SJSA1 (cell line): Measurements from ENCODE around the gene C10orf90. TPM values are rescaled to one million over a fixed set of nuclear protein-coding genes. Genes with fewer than 3 reads are reported as not detected.

Source experiments
- DNase-seq, 2 experiments: peaks; one replicate each; pipeline ENCODE4 v3.0.0-alpha.2; 2015 to 2020; ENCODE audit warnings: low spot score in 2 of 2, low read depth in 1 of 2
- H3K27ac ChIP-seq: fragments of 250-450 bp; sonication (Bioruptor Pico); 2 replicates; pipeline ENCODE4 v1.5.1; 2020; ENCODE audit warnings: mild to moderate bottlenecking, moderate library complexity
- H3K27me3 ChIP-seq: fragments of 250-450 bp; sonication (Bioruptor Pico); replicated peaks from 2 replicates; pipeline ENCODE4 v1.5.1; 2020; ENCODE audit warnings: mild to moderate bottlenecking, moderate library complexity
- H3K36me3 ChIP-seq: fragments of 250-450 bp; sonication (Bioruptor Pico); 2 replicates; pipeline ENCODE4 v1.5.1; 2020; ENCODE audit warnings: mild to moderate bottlenecking
- H3K4me1 ChIP-seq: fragments of 250-450 bp; sonication (Bioruptor Pico); replicated peaks from 2 replicates; pipeline ENCODE4 v1.6.1; 2021; ENCODE audit warnings: mild to moderate bottlenecking
- H3K4me3 ChIP-seq: fragments of 250-450 bp; sonication (Bioruptor Pico); 2 replicates; pipeline ENCODE4 v1.5.1; 2020; ENCODE audit warnings: mild to moderate bottlenecking
- H3K9me3 ChIP-seq: fragments of 250-450 bp; sonication (Bioruptor Pico); replicated peaks from 2 replicates; pipeline ENCODE4 v1.5.1; 2020; ENCODE audit warnings: mild to moderate bottlenecking
- total RNA-seq: library from RNA; depleted of rRNA; stranded (reverse); fragments of >200 nt; shearing (Covaris generic); gene quantifications from 2 replicates; pipeline ENCODE4 v1.2.3, GENCODE V29; 2014

Gene C10orf90
- total RNA-seq, 1 experiment from 2014 or later, result not detected

DNA sequence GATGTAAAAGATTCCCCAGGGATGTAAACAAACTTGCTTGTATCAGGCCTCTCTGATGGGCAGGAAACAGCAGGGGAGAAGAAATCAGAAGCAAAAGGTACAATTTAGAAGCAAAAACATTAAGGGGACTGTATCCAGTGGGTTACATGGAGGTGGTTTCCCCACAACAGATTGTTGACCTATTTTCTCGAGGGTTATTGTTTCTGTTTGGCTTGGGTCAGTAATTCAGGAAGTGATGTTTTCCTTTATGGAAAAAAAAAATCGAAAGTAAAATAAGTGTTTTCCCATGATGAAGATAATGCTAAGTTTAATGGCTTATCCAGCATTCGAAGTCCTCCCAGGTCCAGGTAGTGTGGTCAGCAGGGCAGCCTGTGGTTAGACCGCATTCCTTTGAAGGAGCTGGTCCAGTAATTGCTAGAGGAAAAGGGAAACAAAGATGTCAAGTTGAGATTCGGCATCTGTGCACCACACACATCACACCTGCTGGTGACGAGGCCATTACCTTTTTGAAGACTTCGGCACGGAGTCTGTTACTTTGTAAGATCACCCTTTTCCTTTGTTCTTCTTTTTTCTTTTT is 244.9 kb downstream of the C10orf90 start:
- H3K4me1 ChIP-seq, result peaks cover 25% of the 10 kb centered on the region
- H3K27ac ChIP-seq, result no peak overlapping the region
- no peak overlapping the region for H3K4me3 ChIP-seq
- peaks cover 11% of the 10 kb centered on the region for H3K9me3 ChIP-seq
- DNase-seq, result no peak
- H3K36me3 ChIP-seq, result no peaks in the 10 kb centered on the region
- no peaks in the 10 kb centered on the region for H3K27me3 ChIP-seq

DNA sequence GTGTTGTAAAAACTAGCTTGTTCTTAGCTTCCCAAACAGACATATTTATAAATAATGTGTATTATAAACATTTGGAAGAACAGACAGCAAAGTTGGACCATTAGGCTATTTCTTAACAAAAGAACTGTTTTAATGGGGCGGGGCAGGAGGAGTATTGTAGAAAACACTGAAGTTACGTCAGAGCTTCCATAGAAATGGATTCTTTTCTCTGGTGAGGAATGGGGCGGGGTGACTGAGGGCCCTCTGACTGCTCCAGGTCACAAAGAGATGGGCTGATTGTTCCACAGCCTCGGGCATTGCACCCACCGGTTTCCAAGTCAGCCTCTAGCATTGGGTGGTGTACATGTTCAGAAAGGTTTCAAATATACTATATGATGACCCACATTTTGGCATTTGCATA is 245.5 kb downstream of the C10orf90 start:
- H3K4me1 ChIP-seq, result peaks cover 29% of the 10 kb centered on the region
- no peak overlapping the region for H3K4me3 ChIP-seq
- no peak overlapping the region for H3K27ac ChIP-seq
- H3K9me3 ChIP-seq, result peaks cover 11% of the 10 kb centered on the region
- H3K27me3 ChIP-seq, result no peaks in the 10 kb centered on the region
- no peaks in the 10 kb centered on the region for H3K36me3 ChIP-seq
- no peak for DNase-seq

DNA sequence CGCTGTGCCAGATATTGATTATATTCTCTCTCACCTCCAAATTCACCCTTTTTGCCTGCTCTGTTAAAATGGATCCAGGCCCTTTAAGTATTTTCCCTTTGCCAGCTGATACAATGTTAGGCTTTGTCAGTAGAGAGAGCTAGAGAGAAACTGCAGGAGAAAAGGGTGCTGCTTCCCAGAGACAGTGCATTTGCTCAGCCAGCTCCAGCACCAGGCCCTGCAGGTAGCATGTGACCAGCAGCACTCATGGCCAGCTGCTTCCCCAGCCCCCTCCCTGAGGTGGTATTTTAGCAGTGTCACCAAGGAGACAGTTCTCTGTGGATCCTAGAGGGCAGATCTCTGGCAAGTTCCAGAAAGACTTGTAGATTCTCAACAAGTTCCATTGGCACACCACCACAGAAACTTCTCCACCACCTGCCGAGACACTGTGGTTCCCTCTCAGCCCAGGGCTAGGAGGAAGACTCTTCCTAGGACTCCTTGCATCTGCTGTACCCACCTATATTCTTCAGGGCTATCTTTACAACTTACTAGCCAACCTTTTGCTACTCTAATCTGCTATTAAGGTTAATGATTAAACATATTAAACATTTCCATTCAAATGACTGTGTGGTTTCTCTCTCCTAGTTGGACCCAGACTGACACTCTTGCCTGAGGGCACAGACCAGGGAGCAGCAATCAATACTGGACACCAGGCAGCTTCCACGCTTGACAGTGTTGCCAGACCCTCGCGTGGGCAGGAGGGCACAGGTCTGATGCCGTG is 246.6 kb downstream of the C10orf90 start:
- no peaks in the 10 kb centered on the region for H3K36me3 ChIP-seq
- no peak for DNase-seq
- H3K4me1 ChIP-seq, result peaks cover 29% of the 10 kb centered on the region
- H3K4me3 ChIP-seq, result no peak overlapping the region
- no peaks in the 10 kb centered on the region for H3K27me3 ChIP-seq
- H3K27ac ChIP-seq, result peak overlapping the region; percentile 93; the same call in 1 of the 2 replicates
- peaks cover 11% of the 10 kb centered on the region for H3K9me3 ChIP-seq

DNA sequence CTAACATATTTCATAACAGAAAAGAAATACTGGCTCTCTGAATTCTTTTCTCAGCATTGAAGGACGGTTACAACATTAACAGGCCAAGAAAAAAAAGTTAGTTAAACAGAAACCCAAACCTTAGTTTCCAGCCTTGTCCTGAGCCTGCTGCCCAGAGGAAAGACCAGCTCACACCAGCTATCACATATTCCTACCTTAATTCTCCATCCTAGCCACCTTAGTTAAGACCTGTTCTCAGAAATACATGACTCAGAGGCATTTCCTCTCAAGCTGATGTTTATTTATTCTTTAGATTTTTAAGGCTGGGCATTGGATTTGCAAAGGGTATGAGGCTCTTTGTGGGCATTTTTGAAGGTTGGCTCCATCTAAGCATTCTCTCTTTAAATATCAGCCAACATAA is 247.9 kb downstream of the C10orf90 start:
- H3K9me3 ChIP-seq, result peaks cover 11% of the 10 kb centered on the region
- no peaks in the 10 kb centered on the region for H3K36me3 ChIP-seq
- no peak overlapping the region for H3K4me3 ChIP-seq
- peaks cover 29% of the 10 kb centered on the region for H3K4me1 ChIP-seq
- peak overlapping the region; percentile 93 for H3K27ac ChIP-seq
- peak in 1 of 2 experiments; percentile 63 for DNase-seq
- no peaks in the 10 kb centered on the region for H3K27me3 ChIP-seq

DNA sequence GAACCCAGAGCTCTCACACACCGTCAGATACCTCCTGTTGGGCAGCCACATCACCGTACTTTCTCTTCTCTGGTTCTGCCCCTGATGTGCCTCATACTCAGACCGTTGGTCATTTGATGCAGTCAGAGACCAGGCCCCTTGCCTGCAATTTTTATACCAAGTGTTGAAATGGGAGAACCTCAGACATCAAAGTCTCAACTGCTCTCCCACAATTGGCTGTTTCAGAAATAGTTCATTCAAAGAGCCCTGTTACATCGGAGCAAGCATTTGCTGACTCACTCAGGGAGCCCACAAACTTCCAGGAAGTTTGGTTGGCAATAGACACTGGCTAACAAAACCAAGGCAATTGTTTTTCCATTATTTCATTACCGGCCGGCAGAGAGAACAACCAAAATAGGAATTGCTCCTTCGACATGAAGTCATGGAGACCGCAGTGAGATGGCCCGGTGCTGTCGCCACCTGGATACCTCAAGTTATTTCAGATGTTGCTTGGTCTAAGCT is 248.7 kb downstream of the C10orf90 start:
- Histone ChIP-seq H3K4me3 (peak overlapping the region; percentile 21), H3K27ac (peak overlapping the region; percentile 93)

DNA sequence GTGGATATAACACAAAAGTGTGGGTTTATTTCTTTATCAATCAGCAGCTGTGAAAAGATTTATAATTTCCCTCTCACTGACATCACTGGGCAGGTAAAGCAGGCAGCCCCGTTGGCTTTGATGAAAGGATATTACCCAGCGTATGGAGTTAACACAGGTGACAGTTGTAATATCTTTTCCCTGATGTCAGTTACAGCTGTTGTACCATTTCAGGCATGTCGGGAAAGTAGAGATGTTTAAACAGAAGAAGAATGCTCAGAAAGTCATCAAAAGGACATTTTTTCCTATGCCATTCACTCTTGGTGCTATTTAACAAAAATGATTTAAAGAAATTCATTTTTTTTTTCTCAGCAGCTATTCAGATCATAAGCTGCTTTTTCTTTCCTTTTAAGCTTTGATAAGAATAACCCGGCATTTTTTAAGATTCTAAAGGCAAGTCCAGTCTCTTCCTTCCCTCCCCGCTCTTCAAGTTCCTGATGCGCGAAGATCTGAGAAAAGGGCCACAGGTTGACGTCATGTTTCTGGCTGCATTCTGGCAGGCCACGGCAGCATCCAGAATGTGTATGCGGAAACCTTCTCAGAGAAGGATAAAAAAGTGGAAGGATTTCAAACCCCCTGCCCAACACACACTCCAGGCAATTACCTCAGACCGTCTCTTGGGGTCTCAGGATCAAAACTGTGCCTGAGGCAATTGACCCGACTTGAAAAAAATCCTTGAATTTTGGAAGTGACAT is 249.8 kb downstream of the C10orf90 start:
- H3K4me1 ChIP-seq, result peaks cover 29% of the 10 kb centered on the region
- H3K27me3 ChIP-seq, result no peaks in the 10 kb centered on the region
- peak overlapping the region; percentile 93 for H3K27ac ChIP-seq
- H3K9me3 ChIP-seq, result peaks cover 11% of the 10 kb centered on the region
- DNase-seq, result no peak
- no peak overlapping the region for H3K4me3 ChIP-seq
- no peaks in the 10 kb centered on the region for H3K36me3 ChIP-seq

More for the DNA sequence above, 248.7 kb downstream of the C10orf90 start:
- H3K9me3 ChIP-seq, result peaks cover 11% of the 10 kb centered on the region
- peaks cover 29% of the 10 kb centered on the region for H3K4me1 ChIP-seq
- no peaks in the 10 kb centered on the region for H3K36me3 ChIP-seq
- no peaks in the 10 kb centered on the region for H3K27me3 ChIP-seq
- DNase-seq, result peak; percentile 87 to 93

DNA sequence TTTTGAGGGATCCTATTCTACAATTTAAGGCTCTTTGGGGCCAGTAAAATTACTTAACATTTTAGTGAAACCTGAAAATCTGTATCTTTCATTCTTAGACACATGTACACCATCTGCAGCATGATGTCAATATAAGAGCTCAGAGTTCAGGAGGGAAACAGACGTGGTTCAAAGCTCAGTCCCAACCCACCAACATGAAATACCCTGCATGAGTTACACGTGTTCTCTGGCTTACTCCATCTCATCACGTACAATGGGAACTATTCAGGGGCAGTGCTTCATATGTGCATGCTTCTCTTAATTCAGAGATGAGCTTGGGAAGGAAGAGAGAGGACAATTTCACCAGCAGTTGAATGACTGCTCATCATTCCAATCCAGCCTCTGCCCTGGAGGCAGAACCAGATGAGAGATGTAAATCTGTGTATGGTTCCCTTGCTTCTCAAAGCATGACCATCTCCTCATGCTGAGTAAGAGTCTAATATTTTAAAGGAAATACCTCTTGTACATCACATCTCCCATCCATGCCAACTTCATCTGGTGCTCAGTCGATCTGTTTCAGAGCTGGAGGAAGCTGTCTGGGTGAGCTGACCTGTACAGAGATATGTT is 253.2 kb downstream of the C10orf90 start:
- peaks cover 19% of the 10 kb centered on the region for H3K4me1 ChIP-seq
- DNase-seq, result no peak
- no peaks in the 10 kb centered on the region for H3K36me3 ChIP-seq
- no peak overlapping the region for H3K4me3 ChIP-seq
- H3K27me3 ChIP-seq, result no peaks in the 10 kb centered on the region
- no peak overlapping the region for H3K27ac ChIP-seq
- H3K9me3 ChIP-seq, result no peaks in the 10 kb centered on the region

DNA sequence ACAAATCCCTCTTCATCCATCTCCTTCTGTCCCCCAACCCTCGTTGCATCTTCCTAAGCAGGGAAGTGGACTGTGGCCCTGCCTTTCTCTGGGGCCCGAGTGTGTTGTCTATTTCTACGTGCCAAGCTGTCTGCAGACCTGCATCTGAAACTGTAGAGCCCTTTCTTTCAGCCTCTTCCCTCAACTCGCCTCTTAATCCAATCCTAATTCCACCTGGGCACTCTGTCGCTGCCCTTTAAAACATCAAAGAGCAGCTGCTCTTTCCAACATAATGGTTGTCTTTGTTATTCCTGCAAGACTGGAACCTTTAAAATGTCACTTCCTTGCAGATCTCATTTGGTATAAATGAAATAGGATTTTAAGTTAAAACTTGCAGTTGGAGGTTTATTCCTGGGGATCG is 260.7 kb downstream of the C10orf90 start:
- no peaks in the 10 kb centered on the region for H3K9me3 ChIP-seq
- no peak for DNase-seq
- no peaks in the 10 kb centered on the region for H3K27me3 ChIP-seq
- no peak overlapping the region for H3K4me3 ChIP-seq
- H3K36me3 ChIP-seq, result no peaks in the 10 kb centered on the region
- H3K27ac ChIP-seq, result no peak overlapping the region
- 0 out of 2 replicates have a peak, but pooled peaks cover 8% of the 10 kb centered on the region for H3K4me1 ChIP-seq

DNA sequence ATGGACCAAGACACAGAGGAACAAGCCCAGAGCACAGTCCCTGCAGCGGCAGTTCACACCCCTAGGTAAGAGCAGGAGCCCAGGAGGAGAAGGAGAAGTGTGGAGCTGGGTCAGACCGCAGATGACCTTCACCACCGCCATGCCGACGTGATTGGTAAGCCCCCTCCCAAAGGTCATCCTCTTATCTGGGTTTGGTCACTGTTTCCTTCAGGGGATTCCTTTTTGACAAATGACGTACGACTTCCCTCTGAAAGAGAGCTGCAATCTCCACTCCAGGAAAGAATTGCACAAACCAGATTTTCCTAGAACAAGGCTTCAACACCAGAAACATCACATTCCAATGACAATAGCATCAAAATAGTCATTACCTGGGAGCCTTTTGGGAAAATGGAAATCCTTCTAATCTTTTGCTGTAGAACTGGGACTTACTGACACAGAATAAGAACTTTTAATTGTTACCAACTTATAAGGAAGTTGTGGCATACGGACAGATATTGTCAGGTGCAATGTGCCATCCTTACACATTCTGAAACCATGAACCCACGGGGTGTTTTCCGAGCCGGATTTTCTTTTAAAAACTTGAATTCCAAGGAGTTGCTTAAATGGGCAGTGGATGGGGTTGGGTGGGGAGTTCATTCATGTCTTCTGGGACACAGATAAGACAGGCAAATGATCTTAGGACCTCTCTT is 261.4 kb downstream of the C10orf90 start:
- no peak for DNase-seq
- Histone ChIP-seq H3K4me3 (no peak overlapping the region), H3K4me1 (0 out of 2 replicates have a peak, but pooled peaks cover 8% of the 10 kb centered on the region), H3K9me3 (no peaks in the 10 kb centered on the region), H3K27me3 (no peaks in the 10 kb centered on the region), H3K36me3 (no peaks in the 10 kb centered on the region), H3K27ac (no peak overlapping the region)

DNA sequence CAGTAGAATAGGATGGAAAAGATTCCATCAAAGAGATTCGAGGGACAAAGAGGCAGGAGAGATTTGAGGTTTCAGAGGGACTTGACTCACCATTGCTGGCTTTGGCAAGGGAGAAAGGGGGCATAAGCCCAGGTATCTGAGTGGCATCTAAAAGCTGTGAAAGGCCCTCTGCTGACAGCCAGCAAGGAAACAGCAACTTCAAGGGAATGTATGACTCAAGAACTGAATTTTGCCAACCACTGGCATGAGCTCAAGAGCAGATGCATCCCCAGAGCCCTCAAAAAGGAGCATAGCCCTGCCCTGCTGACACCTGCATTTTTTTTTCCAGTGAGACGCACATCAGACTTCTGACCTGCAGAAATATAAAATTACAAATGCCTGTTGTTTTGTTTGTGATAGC is 262.7 kb downstream of the C10orf90 start:
- no peak overlapping the region for H3K27ac ChIP-seq
- DNase-seq, result no peak

DNA sequence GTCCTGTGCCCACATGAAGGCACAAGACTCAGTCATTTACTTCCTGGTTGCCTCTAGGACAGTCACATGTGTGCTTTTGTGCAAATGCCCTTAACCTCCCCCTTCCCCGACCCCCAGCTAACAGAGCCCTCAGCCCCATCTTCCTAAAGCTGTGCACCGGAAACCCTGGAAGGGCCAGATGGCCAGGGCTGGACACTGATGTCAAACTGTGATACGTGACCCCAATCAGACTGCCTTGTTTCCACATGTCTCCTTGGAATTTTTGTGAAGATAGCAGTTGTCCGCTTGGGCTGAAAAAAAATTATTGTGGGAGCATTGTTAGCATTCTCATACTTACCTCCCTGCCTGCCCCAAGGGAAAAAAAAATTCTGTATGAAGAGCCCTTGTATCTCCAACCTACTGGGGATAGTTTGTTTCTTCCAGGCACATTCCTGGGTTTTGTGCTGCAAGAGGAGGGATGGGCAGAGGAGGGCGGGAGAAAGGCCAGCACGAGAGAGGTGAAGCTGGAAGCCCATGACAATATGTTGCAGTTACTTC is 265.2 kb downstream of the C10orf90 start:
- DNase-seq, result peak in 1 of 2 experiments; percentile 31
- no peak overlapping the region; the same call in 1 of the 2 replicates for H3K27ac ChIP-seq
- H3K27me3 ChIP-seq, result no peaks in the 10 kb centered on the region
- no peaks in the 10 kb centered on the region for H3K36me3 ChIP-seq
- H3K4me3 ChIP-seq, result no peak overlapping the region
- H3K4me1 ChIP-seq, result 0 out of 2 replicates have a peak, but pooled peaks cover 8% of the 10 kb centered on the region
- H3K9me3 ChIP-seq, result no peaks in the 10 kb centered on the region

More for the DNA sequence above, 262.7 kb downstream of the C10orf90 start:
- Histone ChIP-seq H3K36me3 (no peaks in the 10 kb centered on the region), H3K4me1 (0 out of 2 replicates have a peak, but pooled peaks cover 8% of the 10 kb centered on the region), H3K27me3 (no peaks in the 10 kb centered on the region), H3K4me3 (no peak overlapping the region), H3K9me3 (no peaks in the 10 kb centered on the region)

DNA sequence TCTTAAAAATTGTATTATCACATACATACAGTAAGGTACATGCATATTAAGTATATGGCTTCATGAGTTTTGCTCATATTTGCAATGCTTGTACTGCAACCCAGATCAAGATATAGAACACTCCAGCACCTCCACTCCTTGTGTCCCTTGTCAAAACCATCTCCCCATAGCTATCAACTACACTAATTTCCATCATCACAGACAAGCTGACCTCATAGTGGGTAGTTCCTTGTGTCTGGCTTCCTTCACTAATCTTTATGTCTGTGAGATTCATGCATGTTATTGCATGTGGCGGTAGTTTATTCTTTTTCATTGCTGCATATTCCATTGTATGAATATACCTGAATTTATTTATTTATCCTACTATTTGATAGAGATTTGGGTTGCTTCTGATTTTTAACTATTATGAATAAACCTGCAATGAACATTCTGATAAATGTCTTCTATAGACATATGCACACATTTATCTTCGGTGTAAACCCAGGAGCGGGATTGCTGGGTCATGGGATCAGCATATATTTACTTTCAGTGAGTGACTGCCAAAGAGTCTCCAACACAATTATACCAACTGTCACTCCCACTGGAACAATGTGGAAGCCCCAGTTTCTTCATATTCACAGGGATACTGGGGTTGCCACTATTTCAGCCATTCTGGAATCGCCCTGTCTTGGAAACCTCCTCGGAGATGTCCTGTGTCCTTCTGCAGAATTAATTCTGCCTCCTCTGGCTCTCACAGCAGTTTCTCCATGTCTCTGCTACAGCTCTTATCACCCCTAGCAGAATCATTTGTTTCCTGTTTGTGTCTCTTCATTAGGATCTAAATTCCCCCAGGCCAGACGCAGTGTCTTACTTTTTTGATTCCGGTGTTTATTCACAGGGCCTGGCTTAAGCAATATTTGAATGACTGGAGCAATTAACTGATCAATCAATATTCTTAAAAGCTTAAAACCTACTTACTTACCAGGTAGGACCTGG is 267.5 kb downstream of the C10orf90 start:
- Histone ChIP-seq H3K4me3 (no peak overlapping the region), H3K4me1 (peaks cover 20% of the 10 kb centered on the region), H3K36me3 (no peaks in the 10 kb centered on the region), H3K9me3 (no peaks in the 10 kb centered on the region), H3K27me3 (no peaks in the 10 kb centered on the region), H3K27ac (no peak overlapping the region)
- DNase-seq, result no peak
